ENCODE measurements around the gene OR2AJ1. TPM values are rescaled to one million over a fixed set of nuclear protein-coding genes. Genes with fewer than 3 reads are reported as not detected.

OR2AJ1 gene, protein sequence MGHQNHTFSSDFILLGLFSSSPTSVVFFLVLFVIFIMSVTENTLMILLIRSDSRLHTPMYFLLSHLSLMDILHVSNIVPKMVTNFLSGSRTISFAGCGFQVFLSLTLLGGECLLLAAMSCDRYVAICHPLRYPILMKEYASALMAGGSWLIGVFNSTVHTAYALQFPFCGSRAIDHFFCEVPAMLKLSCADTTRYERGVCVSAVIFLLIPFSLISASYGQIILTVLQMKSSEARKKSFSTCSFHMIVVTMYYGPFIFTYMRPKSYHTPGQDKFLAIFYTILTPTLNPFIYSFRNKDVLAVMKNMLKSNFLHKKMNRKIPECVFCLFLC
- total RNA-seq (2022; extraction: Qiagen RNA extraction) = not detected in 5 replicates

GRCh38 chr1:247924868-247925267 lies at the start of gene OR2AJ1:
TSS of gene OR2AJ1 (plus strand) at chr1:247924889. CDS start at chr1:247933769, 8,880 bp downstream.

GRCh38 chr1:247895163-247895637 lies 29.5 kb upstream of the OR2AJ1 start, which contains the start of gene OR2W3:
TSS of gene OR2W3 (plus strand) at chr1:247895587. CDS start at chr1:247895587, 0 bp downstream.

DNA sequence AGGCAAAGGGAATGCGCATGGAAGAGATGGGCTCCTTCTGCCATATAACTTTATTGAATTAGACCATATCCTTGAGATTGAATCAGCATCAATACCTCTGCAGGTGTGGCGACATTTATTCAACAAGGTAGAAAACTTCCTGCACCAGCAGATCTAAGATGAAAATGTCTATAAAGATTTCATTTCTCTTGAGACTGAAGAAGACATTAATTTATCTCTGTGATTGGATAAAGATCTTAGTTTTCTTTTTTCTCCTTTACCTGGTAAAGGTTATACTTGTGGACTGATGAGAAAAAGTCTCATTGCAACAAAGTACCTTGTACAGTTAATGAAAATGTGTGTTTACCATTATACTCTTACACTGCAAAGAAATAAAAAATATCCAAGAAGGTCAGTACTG lies 4.7 kb upstream of the OR2AJ1 start, which contains the start of gene OR2T8:
Gene OR2T8, plus strand, starts transcription at position 301 of the 400 bp plus-strand sequence. CDS start 766 bp downstream, outside the sequence.

GRCh38 chr1:247948558-247948957 lies 23.9 kb downstream of the OR2AJ1 start, which contains the start of gene OR2L8:
TSS of gene OR2L8 (plus strand) at chr1:247948858. CDS start at chr1:247948858, 0 bp downstream.

DNA sequence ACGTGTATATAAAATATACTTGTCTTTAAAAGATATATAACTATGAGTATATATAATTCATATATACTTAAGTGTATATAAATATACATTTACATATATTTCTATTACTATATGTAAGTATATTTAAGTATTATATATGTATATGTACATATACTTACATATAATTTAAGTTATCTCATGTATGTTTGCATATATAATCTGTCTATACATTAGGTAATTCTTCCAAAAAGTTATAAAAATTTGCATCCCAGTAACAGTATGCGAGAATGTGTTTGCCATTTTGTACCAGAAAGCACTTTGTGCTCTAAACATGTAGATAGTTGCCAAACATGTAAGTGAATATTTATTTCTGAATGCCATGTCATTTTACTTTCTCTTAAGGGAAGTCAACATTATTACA lies 40.2 kb downstream of the OR2AJ1 start, which contains the start of gene OR2AK2:
Gene OR2AK2, plus strand, starts transcription at position 301 of the 400 bp plus-strand sequence. CDS start 144 bp downstream, outside the sequence.

Other genes starting within 250 kb of the OR2AJ1 start
- not detected in 5 replicates for gene OR13G1, start 245.2 kb upstream of the OR2AJ1 start, total RNA-seq (2022; extraction: Qiagen RNA extraction)
- not detected in 5 replicates for gene OR6F1, start 208.2 kb upstream of the OR2AJ1 start, total RNA-seq (2022; extraction: Qiagen RNA extraction)
- gene OR14K1, start 186.3 kb upstream of the OR2AJ1 start, total RNA-seq (2022; extraction: Qiagen RNA extraction) = not detected in 5 replicates
- gene OR14A2, start 176.7 kb upstream of the OR2AJ1 start, total RNA-seq (2022; extraction: Qiagen RNA extraction) = not detected in 5 replicates
- not detected in 5 replicates for gene OR1C1, start 164.3 kb upstream of the OR2AJ1 start, total RNA-seq (2022; extraction: Qiagen RNA extraction)
- gene OR14A16, start 100.8 kb upstream of the OR2AJ1 start, total RNA-seq (2022; extraction: Qiagen RNA extraction) = not detected in 5 replicates
- gene OR11L1, start 83.0 kb upstream of the OR2AJ1 start, total RNA-seq (2022; extraction: Qiagen RNA extraction) = not detected in 5 replicates
- gene TRIM58, start 67.7 kb upstream of the OR2AJ1 start, total RNA-seq (2022; extraction: Qiagen RNA extraction) = not detected in 5 replicates
- gene OR2W3, start 29.3 kb upstream of the OR2AJ1 start, total RNA-seq (2022; extraction: Qiagen RNA extraction) = not detected in 5 replicates
- gene OR2T8, start 4.6 kb upstream of the OR2AJ1 start, total RNA-seq (2022; extraction: Qiagen RNA extraction) = not detected in 5 replicates
- gene OR2L8, start 24.0 kb downstream of the OR2AJ1 start, total RNA-seq (2022; extraction: Qiagen RNA extraction) = not detected in 5 replicates
- gene OR2AK2, start 40.3 kb downstream of the OR2AJ1 start, total RNA-seq (2022; extraction: Qiagen RNA extraction) = not detected in 5 replicates
- not detected in 5 replicates for gene OR2L5, start 88.8 kb downstream of the OR2AJ1 start, total RNA-seq (2022; extraction: Qiagen RNA extraction)
- not detected in 5 replicates for gene OR2L2, start 105.2 kb downstream of the OR2AJ1 start, total RNA-seq (2022; extraction: Qiagen RNA extraction)
- gene OR2L3, start 121.9 kb downstream of the OR2AJ1 start, total RNA-seq (2022; extraction: Qiagen RNA extraction) = not detected in 5 replicates
- not detected in 5 replicates for gene OR2L13, start 170.3 kb downstream of the OR2AJ1 start, total RNA-seq (2022; extraction: Qiagen RNA extraction)
- gene OR2M5, start 220.3 kb downstream of the OR2AJ1 start, total RNA-seq (2022; extraction: Qiagen RNA extraction) = not detected in 5 replicates
- not detected in 5 replicates for gene OR2M2, start 249.9 kb downstream of the OR2AJ1 start, total RNA-seq (2022; extraction: Qiagen RNA extraction)